ENCODE measurements around the gene ATP9A. TPM values are rescaled to one million over a fixed set of nuclear protein-coding genes. Genes with fewer than 3 reads are reported as not detected.
"Not testable (repeated sequence)": the region's sequence is repeated elsewhere in the genome, so short reads cannot be mapped to it uniquely, and the experiment has no call there.

Gene ATP9A, protein sequence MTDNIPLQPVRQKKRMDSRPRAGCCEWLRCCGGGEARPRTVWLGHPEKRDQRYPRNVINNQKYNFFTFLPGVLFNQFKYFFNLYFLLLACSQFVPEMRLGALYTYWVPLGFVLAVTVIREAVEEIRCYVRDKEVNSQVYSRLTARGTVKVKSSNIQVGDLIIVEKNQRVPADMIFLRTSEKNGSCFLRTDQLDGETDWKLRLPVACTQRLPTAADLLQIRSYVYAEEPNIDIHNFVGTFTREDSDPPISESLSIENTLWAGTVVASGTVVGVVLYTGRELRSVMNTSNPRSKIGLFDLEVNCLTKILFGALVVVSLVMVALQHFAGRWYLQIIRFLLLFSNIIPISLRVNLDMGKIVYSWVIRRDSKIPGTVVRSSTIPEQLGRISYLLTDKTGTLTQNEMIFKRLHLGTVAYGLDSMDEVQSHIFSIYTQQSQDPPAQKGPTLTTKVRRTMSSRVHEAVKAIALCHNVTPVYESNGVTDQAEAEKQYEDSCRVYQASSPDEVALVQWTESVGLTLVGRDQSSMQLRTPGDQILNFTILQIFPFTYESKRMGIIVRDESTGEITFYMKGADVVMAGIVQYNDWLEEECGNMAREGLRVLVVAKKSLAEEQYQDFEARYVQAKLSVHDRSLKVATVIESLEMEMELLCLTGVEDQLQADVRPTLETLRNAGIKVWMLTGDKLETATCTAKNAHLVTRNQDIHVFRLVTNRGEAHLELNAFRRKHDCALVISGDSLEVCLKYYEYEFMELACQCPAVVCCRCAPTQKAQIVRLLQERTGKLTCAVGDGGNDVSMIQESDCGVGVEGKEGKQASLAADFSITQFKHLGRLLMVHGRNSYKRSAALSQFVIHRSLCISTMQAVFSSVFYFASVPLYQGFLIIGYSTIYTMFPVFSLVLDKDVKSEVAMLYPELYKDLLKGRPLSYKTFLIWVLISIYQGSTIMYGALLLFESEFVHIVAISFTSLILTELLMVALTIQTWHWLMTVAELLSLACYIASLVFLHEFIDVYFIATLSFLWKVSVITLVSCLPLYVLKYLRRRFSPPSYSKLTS
- 11.0 and 12.7 TPM in 2 replicates for polyA plus RNA-seq (2012; rRNA removed)
- 8.1 and 11.0 TPM in 2 replicates for polyA plus RNA-seq (2012; cell fraction: cytosol; rRNA removed)
- 8.0 and 10.3 TPM in 2 replicates for polyA plus RNA-seq (2012; cell fraction: nucleus; rRNA removed)

GRCh38 chr20:51767867-51768758, at the start of gene ATP9A:
TSS of gene ATP9A (minus strand) at chr20:51768390. CDS start at chr20:51768369, 21 bp downstream.
- peak; percentile 78 for DNase-seq
- Histone ChIP-seq H3K4me1 (ENCODE audit: control insufficient read depth in 1 of 2, insufficient read depth in 2 of 2, low read depth in 1 of 2, low read length in 1 of 2) (no peaks in the 10 kb centered on the region; a peak in 1 of 4 replicates), H3K27ac (ENCODE audit: low read depth in 2 of 2, low read length in 1 of 2) (peak within 1 kb of the TSS; percentile 9 to 24; a peak in 2 of 4 replicates), H3K27me3 (ENCODE audit: insufficient read depth) (no peaks in the 10 kb centered on the region), H3K36me3 (replicated peaks in 1 of 2; ENCODE audit: control insufficient read depth in 1 of 2, insufficient read depth in 2 of 2, low read length in 1 of 2) (no peaks in the 10 kb centered on the region), H3K4me3 (ENCODE audit: low read depth in 2 of 2, low read length in 1 of 2) (peak within 1 kb of the TSS; percentile 65 to 98), H3K9me3 (no peaks in the 10 kb centered on the region), H2AFZ (ENCODE audit: low read depth) (peak within 1 kb of the TSS; percentile 91), H3K9ac (peak within 1 kb of the TSS; percentile 84), H3K9me2 (no peaks in the 10 kb centered on the region), H3F3A (replicated peaks; ENCODE audit: insufficient read depth) (peaks cover 19% of the 10 kb centered on the region), H4K20me1 (ENCODE audit: insufficient read depth) (no peaks in the 10 kb centered on the region), H3K4me2 (peak within 1 kb of the TSS; percentile 100), H3K79me2 (ENCODE audit: insufficient read depth) (peaks cover 12% of the 10 kb centered on the region; the same call in 1 of the 2 replicates)
- ChIA-PET CTCF (interaction anchor here (1.0 to 1.9 kb wide), 6 partner anchors 22 to 128 kb away, joined by 3 to 6 read pairs (median 3); no protein-coding TSS in a partner anchor), POLR2A (interaction anchor here (1.2 kb wide), 1 partner anchor 88 kb away, joined by 4 read pairs; no protein-coding TSS in a partner anchor)
- TF ChIP-seq FOSL2 (IDR thresholded peaks at IDR 0.05; ENCODE audit: borderline replicate concordance, low read depth) = no peak
- peak; percentile 10; the same call in 1 of the 2 replicates for TF ChIP-seq CTCF (IDR thresholded peaks at IDR 0.05)
- no peak for TF ChIP-seq ELF1 (IDR thresholded peaks at IDR 0.05)
- peak; percentile 8; the same call in 1 of the 2 replicates for TF ChIP-seq MXI1 (IDR thresholded peaks at IDR 0.05; ENCODE audit: low read depth, low read length)
- no peak for TF ChIP-seq MEF2A (IDR thresholded peaks at IDR 0.05; ENCODE audit: borderline replicate concordance, low read depth)
- TF ChIP-seq, protein P1, sequence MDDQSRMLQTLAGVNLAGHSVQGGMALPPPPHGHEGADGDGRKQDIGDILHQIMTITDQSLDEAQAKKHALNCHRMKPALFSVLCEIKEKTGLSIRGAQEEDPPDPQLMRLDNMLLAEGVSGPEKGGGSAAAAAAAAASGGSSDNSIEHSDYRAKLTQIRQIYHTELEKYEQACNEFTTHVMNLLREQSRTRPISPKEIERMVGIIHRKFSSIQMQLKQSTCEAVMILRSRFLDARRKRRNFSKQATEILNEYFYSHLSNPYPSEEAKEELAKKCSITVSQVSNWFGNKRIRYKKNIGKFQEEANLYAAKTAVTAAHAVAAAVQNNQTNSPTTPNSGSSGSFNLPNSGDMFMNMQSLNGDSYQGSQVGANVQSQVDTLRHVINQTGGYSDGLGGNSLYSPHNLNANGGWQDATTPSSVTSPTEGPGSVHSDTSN (IDR thresholded peaks at IDR 0.05) = no peak
- TF ChIP-seq JUND (IDR thresholded peaks at IDR 0.05) = no peak
- 0% methylated on average over 9 of the region's 131 CpGs for WGBS (ENCODE audit: low lambda C conversion rate)

GRCh38 chr20:51816856-51817255, 48.7 kb upstream of the ATP9A start:
- H3K36me3 ChIP-seq (replicated peaks in 1 of 2; ENCODE audit: control insufficient read depth in 1 of 2, insufficient read depth in 2 of 2, low read length in 1 of 2); H4K20me1 ChIP-seq (ENCODE audit: insufficient read depth); DNase-seq; H3K27me3 ChIP-seq (ENCODE audit: insufficient read depth); POLR2A ChIA-PET; H3K4me3 ChIP-seq (ENCODE audit: low read depth in 2 of 2, low read length in 1 of 2); H3K4me2 ChIP-seq; H3F3A ChIP-seq (replicated peaks; ENCODE audit: insufficient read depth); H3K4me1 ChIP-seq (ENCODE audit: control insufficient read depth in 1 of 2, insufficient read depth in 2 of 2, low read depth in 1 of 2, low read length in 1 of 2); H3K9me3 ChIP-seq; H3K9ac ChIP-seq; H3K79me2 ChIP-seq (ENCODE audit: insufficient read depth); H3K9me2 ChIP-seq; H3K27ac ChIP-seq (ENCODE audit: low read depth in 2 of 2, low read length in 1 of 2); H2AFZ ChIP-seq (ENCODE audit: low read depth); CTCF ChIA-PET: not testable (repeated sequence)
- 77% methylated on average over 8 of the region's 8 CpGs for WGBS (ENCODE audit: low lambda C conversion rate)
